Measurements from ENCODE around the gene POU5F1. TPM values are rescaled to one million over a fixed set of nuclear protein-coding genes. Genes with fewer than 3 reads are reported as not detected.

Gene POU5F1
- total RNA-seq, 2 donors from 2014 or later: not detected

GRCh38 chr6:31125586-31126363 is 44.7 kb downstream of the POU5F1 start:
- intact Hi-C loops (cut with DNase I): no loop called here
- no peak for DNase-seq (ENCODE audit: low spot score)

- intact Hi-C loops (cut with DNase I): no loop called here
- DNase-seq (ENCODE audit: low spot score): no peak
These were observed 45.3 kb downstream of the POU5F1 start for GRCh38 chr6:31125162-31125561.

- DNase-seq (ENCODE audit: low spot score): peak; percentile 92
- intact Hi-C loops (cut with DNase I): no loop called here
These were observed 47.4 kb downstream of the POU5F1 start for GRCh38 chr6:31122791-31123706.

GRCh38 chr6:31121131-31121790 is 49.2 kb downstream of the POU5F1 start:
- intact Hi-C loops (cut with DNase I): no loop called here

DNA sequence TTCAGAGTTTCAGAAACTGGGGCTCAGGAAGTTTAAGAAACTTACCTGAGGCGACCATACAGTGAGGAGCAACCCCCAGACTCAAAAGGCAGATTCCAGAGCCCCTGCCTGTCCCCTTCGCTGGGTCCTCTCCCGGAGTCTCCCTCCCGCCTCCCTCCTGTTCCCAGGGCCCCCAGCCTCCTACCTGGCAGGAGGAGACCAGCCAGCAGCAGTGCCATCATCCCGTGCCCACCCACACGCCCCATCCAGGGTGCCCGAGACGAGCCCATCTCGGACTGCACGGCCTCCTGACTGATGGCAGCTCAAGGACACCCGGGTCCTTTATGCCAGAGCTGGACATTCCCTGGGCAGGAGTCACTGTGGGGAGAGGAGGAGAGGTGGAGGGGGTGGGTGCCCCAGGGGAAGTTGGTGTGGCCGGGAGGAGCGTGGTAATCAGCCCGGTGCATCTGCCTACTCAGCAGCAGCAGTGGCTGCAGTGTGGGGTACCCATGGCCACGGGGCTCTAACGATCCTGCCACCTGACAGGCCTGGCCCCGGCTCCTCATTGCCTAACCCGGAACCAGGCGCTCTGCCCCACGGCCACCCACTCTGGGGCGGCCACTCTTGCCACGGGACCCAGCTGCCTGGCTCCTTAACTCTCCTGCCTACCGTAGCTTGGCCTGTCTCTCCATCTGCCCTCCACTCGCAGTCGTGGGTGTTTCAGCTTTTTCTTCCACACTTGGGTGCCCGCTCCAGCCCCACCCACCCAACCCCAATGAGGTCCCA is 50.1 kb downstream of the POU5F1 start, which contains the start of gene CDSN:
Gene CDSN (minus strand): TSS at position 296 of the 765 bp plus-strand sequence. CDS start 27 bp downstream, at position 269.
- intact Hi-C loops (cut with DNase I): no loop called here
- DNase-seq (ENCODE audit: low spot score): peak; percentile 68

More at GRCh38 chr6:31121131-31121790, 49.2 kb downstream of the POU5F1 start:
- peak; percentile 68 for DNase-seq (ENCODE audit: low spot score)

GRCh38 chr6:31118178-31118577 is 52.3 kb downstream of the POU5F1 start:
- intact Hi-C loops (cut with DNase I): no loop called here

GRCh38 chr6:31116661-31117385 is 53.7 kb downstream of the POU5F1 start:
- DNase-seq (ENCODE audit: low spot score): peak; percentile 58
- intact Hi-C loops (cut with DNase I): no loop called here

More at GRCh38 chr6:31118178-31118577, 52.3 kb downstream of the POU5F1 start:
- peak; percentile 49 for DNase-seq (ENCODE audit: low spot score)

DNA sequence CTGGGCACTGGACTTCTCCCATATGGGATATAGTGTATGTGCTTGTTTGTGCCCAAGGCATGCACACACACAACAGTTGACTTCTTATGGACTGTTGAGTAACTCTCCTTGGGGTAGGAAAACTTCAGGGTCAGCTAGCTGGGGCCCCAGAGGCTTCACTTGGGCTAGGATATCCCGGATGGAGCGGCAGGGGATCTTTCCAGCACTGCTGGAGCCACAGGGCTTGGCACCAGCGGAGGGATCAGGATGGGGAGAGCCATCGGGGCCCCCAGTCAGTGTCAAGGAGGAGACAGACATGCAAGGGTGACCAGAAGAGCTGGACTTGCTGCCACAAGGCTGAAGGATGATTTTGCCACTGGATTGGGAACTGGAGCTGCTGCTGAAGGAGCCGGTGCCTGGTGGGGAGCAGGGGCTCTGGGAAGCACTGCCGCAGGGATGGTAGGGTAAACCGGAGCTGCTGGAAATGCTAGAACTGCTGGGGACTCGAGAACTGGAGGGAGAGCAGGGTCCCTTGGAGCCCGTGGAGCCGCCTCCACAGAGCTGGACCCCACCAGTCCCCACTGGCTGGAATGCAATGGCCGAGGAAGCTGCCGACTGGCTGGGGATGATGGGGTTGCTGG is 54.4 kb downstream of the POU5F1 start:
- intact Hi-C loops (cut with DNase I): no loop called here
- peak; percentile 74 for DNase-seq (ENCODE audit: low spot score)

- intact Hi-C loops (cut with DNase I): no loop called here
- DNase-seq (ENCODE audit: low spot score): peak; percentile 29
These were observed 55.3 kb downstream of the POU5F1 start for GRCh38 chr6:31114970-31115849.

GRCh38 chr6:31114541-31114878 is 56.0 kb downstream of the POU5F1 start, which contains the start of gene PSORS1C1:
Gene PSORS1C1, plus strand, starts transcription at chr6:31114800. Its CDS starts 14,833 bp downstream, at chr6:31129633.
- peak; percentile 95 for DNase-seq (ENCODE audit: low spot score)
- intact Hi-C loops (cut with DNase I): no loop called here

Other genes with a start within 250 kb of the POU5F1 start
- gene SFTA2, start 238.5 kb downstream of the POU5F1 start, total RNA-seq: under 1 TPM in 1 of 2 donors, not detected in 1; 0.29 TPM
- not detected for gene MUCL3, start 229.7 kb downstream of the POU5F1 start, total RNA-seq
- not detected for gene MUC21, start 187.0 kb downstream of the POU5F1 start, total RNA-seq
- not detected for gene MUC22, start 160.2 kb downstream of the POU5F1 start, total RNA-seq
- gene C6orf15, start 58.1 kb downstream of the POU5F1 start, total RNA-seq: not detected
- gene PSORS1C1, start 55.9 kb downstream of the POU5F1 start, total RNA-seq: 1 to 10 TPM; 1.9 to 2.1 TPM
- not detected for gene CDSN, start 50.2 kb downstream of the POU5F1 start, total RNA-seq
- not detected for gene PSORS1C2, start 31.6 kb downstream of the POU5F1 start, total RNA-seq
- gene CCHCR1, start 12.9 kb downstream of the POU5F1 start, total RNA-seq: 10 to 100 TPM in 1 of 2 donors, 1 to 10 TPM in 1; 9.6 to 13.4 TPM
- 1 to 10 TPM; 3.0 to 4.8 TPM for gene TCF19, start 12.1 kb downstream of the POU5F1 start, total RNA-seq
- gene HLA-C, start 101.4 kb upstream of the POU5F1 start, total RNA-seq: 100 to 1,000 TPM; 410 to 411 TPM
- 100 to 1,000 TPM; 525 to 620 TPM for gene HLA-B, start 186.5 kb upstream of the POU5F1 start, total RNA-seq
- 10 to 100 TPM; 16.5 to 20.5 TPM for gene MICA, start 232.9 kb upstream of the POU5F1 start, total RNA-seq

Data from posterior vena cava (tissue), 2 donors.